HG02943 (cell line): ENCODE measurements around the gene CAPSL.
"Not testable (repeated sequence)": the region's sequence is repeated elsewhere in the genome, so short reads cannot be mapped to it uniquely, and the experiment has no call there.

Experiments
- ATAC-seq: cut with Tn5 transposase; IDR thresholded peaks from one replicate; pipeline ENCODE4 v1.9.1; 2021; ENCODE audit warnings: mild to moderate bottlenecking, low read depth, moderate library complexity; ENCODE audit not compliant: unreplicated experiment

Gene CAPSL

GRCh38 chr5:35879096-35879495, 59.3 kb downstream of the CAPSL start:
- no peak for ATAC-seq

- ATAC-seq: no peak
These were observed 60.3 kb downstream of the CAPSL start for GRCh38 chr5:35878079-35878478.

- ATAC-seq: no peak
These were observed 60.8 kb downstream of the CAPSL start for GRCh38 chr5:35877655-35878054.

- ATAC-seq: no peak
These were observed 61.5 kb downstream of the CAPSL start for GRCh38 chr5:35876922-35877321.

- no peak for ATAC-seq
These were observed 62.0 kb downstream of the CAPSL start for GRCh38 chr5:35876454-35876853.

- no peak for ATAC-seq
These were observed 67.8 kb downstream of the CAPSL start for GRCh38 chr5:35870605-35871004.

- ATAC-seq: no peak
These were observed 68.6 kb downstream of the CAPSL start for GRCh38 chr5:35869685-35870277.

GRCh38 chr5:35867998-35868397, 70.4 kb downstream of the CAPSL start:
- ATAC-seq: no peak

- ATAC-seq: no peak
These were observed 75.3 kb downstream of the CAPSL start for GRCh38 chr5:35863159-35863558.

- ATAC-seq: no peak
These were observed 76.3 kb downstream of the CAPSL start for GRCh38 chr5:35862126-35862525.

GRCh38 chr5:35861718-35862117, 76.7 kb downstream of the CAPSL start:
- ATAC-seq: no peak

- ATAC-seq: no peak
These were observed 77.7 kb downstream of the CAPSL start for GRCh38 chr5:35860686-35861085.

GRCh38 chr5:35859101-35859661, 79.2 kb downstream of the CAPSL start:
- no peak for ATAC-seq

- ATAC-seq: no peak
These were observed 80.7 kb downstream of the CAPSL start for GRCh38 chr5:35857606-35858205.

GRCh38 chr5:35856765-35857351, 81.6 kb downstream of the CAPSL start, which contains the start of gene IL7R:
Gene IL7R, plus strand, starts transcription at chr5:35856891. Its CDS starts 87 bp downstream, at chr5:35856978.
- ATAC-seq: no peak

- not testable (repeated sequence) for ATAC-seq
These were observed 82.1 kb downstream of the CAPSL start for GRCh38 chr5:35856186-35856764.

GRCh38 chr5:35855187-35855586, 83.2 kb downstream of the CAPSL start:
- ATAC-seq: no peak
